B cell (primary cell): ENCODE results near the gene UBN1.

Experiments
- CTCF ChIP-seq: fragments of 200-600 bp; IDR thresholded peaks from one replicate; pipeline ENCODE4 v1.8.0; 2022; ENCODE audit warnings: antibody characterized with exemption, mild to moderate bottlenecking
- EZH2 ChIP-seq: IDR thresholded peaks from 2 replicates; pipeline ENCODE4 v1.6.1; 2012; ENCODE audit warnings: borderline replicate concordance, low read depth, mild to moderate bottlenecking, moderate library complexity, low read length; ENCODE audit not compliant: insufficient read depth, poor library complexity, severe bottlenecking

DNA sequence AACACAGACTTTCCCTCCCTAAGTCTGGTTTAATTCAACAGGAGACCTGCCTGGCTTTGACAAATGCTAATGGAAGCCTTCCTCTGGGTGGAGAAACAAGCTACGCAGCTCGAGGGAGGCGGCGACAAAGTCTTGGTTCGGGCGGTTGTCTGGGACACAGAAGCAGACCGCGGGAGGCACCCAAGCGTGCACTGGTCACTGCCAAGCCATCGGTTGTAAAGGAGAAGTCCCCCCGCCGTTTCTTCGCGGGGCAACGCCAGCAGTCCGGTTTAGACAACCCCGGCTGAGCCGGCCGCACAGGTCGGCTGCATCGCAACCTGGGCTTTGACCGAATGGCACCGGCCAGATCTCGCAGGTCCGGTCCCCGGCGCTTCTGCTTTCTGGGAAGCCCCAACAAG, 779 bp upstream of the UBN1 start:
- TF ChIP-seq CTCF, result no peak
- TF ChIP-seq EZH2, result no peak
